IMR-90 (cell line): ENCODE measurements around the gene SLC38A6. TPM values are rescaled to one million over a fixed set of nuclear protein-coding genes. Genes with fewer than 3 reads are reported as not detected.

ENCODE experiments used
- ATAC-seq: fragments of 200-7000 bp; cut with Tn5 transposase; 2 replicates; pipeline ENCODE4 v1.9.1; 2020; ENCODE audit warnings: low read depth, mild to moderate bottlenecking, moderate library complexity
- BruUV-seq: library from RNA; stranded (reverse); fragments of 400-500 nt; replicated peaks from 2 replicates; lab custom pipeline; 2021; lab: Mats Ljungman, UMichigan
- CTCF ChIA-PET: fragments of 300-600 bp; formaldehyde crosslinking; extraction: SDS; loops from one replicate; lab custom pipeline; 2021; ENCODE audit warnings: antibody characterized with exemption; lab: Yijun Ruan, JAX
- POLR2A ChIA-PET: fragments of 300-600 bp; sonication (Branson Sonifier 250); formaldehyde crosslinking; loops from one replicate; lab custom pipeline; 2022; ENCODE audit warnings: antibody characterized with exemption; ENCODE audit not compliant: unreplicated experiment; lab: Charles Lee
- DNase-seq: peaks from one replicate; pipeline ENCODE4 v3.0.0; 2013
- H2AFZ ChIP-seq: replicated peaks from 2 replicates; pipeline ENCODE3; 2013; ENCODE audit warnings: low read length, mild to moderate bottlenecking; ENCODE audit not compliant: poor library complexity
- H2AK5ac ChIP-seq: 2 replicates; pipeline ENCODE4 v1.6.1; 2013; ENCODE audit warnings: low read depth, low read length, inconsistent platforms
- H2AK9ac ChIP-seq: replicated peaks from 2 replicates; pipeline ENCODE3; 2013; ENCODE audit warnings: mild to moderate bottlenecking, low read depth, low read length, moderate library complexity; ENCODE audit not compliant: poor library complexity
- H2BK120ac ChIP-seq: 2 replicates; pipeline ENCODE4 v1.6.1; 2013; ENCODE audit warnings: low read depth, low read length, inconsistent platforms
- H2BK15ac ChIP-seq: 3 replicates; pipeline ENCODE4 v1.6.1; 2013; ENCODE audit warnings: low read depth, low read length, inconsistent platforms
- H2BK20ac ChIP-seq: 2 replicates; pipeline ENCODE4 v1.6.1; 2013; ENCODE audit warnings: low read depth, mild to moderate bottlenecking, inconsistent platforms, low read length, moderate library complexity
- H2BK5ac ChIP-seq: 2 replicates; pipeline ENCODE4 v1.6.1; 2013; ENCODE audit warnings: mild to moderate bottlenecking, low read depth, low read length, inconsistent platforms; ENCODE audit not compliant: poor library complexity, severe bottlenecking
- H3K14ac ChIP-seq: replicated peaks from 2 replicates; pipeline ENCODE4 v1.6.1; 2013; ENCODE audit warnings: low read depth, low read length, inconsistent platforms
- H3K18ac ChIP-seq: 2 replicates; pipeline ENCODE4 v1.6.1; 2013; ENCODE audit warnings: low read depth, low read length, control low read depth
- H3K23ac ChIP-seq: 2 replicates; pipeline ENCODE4 v1.6.1; 2013; ENCODE audit warnings: low read depth, low read length, inconsistent platforms
- H3K27ac ChIP-seq: 2 replicates; pipeline ENCODE4 v1.5.1; 2013; ENCODE audit warnings: mild to moderate bottlenecking, control low read depth, low read length; ENCODE audit not compliant: insufficient read depth
- H3K27me3 ChIP-seq: 2 replicates; pipeline ENCODE4 v1.6.1; 2013; ENCODE audit warnings: low read length; ENCODE audit not compliant: control insufficient read depth, insufficient read depth
- H3K36me3 ChIP-seq: 2 replicates; pipeline ENCODE4 v1.6.1; 2013; ENCODE audit warnings: low read length, mixed read lengths; ENCODE audit not compliant: control insufficient read depth, insufficient read depth
- H3K4ac ChIP-seq: 2 replicates; pipeline ENCODE4 v1.6.1; 2013; ENCODE audit warnings: low read depth, low read length, inconsistent platforms
- H3K4me1 ChIP-seq: 2 replicates; pipeline ENCODE4 v1.6.1; 2013; ENCODE audit warnings: low read length, mixed read lengths; ENCODE audit not compliant: control insufficient read depth, insufficient read depth
- H3K4me2 ChIP-seq: 2 replicates; pipeline ENCODE4 v1.6.1; 2013; ENCODE audit warnings: low read depth, mild to moderate bottlenecking, control low read depth, low read length, moderate library complexity
- H3K4me3 ChIP-seq: 2 replicates; pipeline ENCODE4 v1.5.1; 2013; ENCODE audit warnings: low read depth, mild to moderate bottlenecking, control low read depth, low read length, moderate library complexity; ENCODE audit not compliant: insufficient read depth
- H3K56ac ChIP-seq: 2 replicates; pipeline ENCODE4 v1.6.1; 2013; ENCODE audit warnings: low read length, inconsistent platforms; ENCODE audit not compliant: insufficient read depth; ENCODE audit errors: extremely low read depth
- H3K79me1 ChIP-seq, 2 experiments: 2 replicates each; pipeline ENCODE4 v1.6.1; 2013; ENCODE audit warnings: low read length in 2 of 2, inconsistent platforms in 1 of 2, low read depth in 1 of 2
- H3K9ac ChIP-seq: 2 replicates; pipeline ENCODE4 v1.6.1; 2013; ENCODE audit warnings: low read depth, low read length, control low read depth
- H3K9me1 ChIP-seq: 2 replicates; pipeline ENCODE4 v1.6.1; 2013; ENCODE audit warnings: low read length, inconsistent platforms; ENCODE audit not compliant: insufficient read depth
- H3K9me3 ChIP-seq: 2 replicates; pipeline ENCODE4 v1.6.1; 2013; ENCODE audit warnings: low read length; ENCODE audit not compliant: control insufficient read depth, insufficient read depth
- H4K20me1 ChIP-seq: 2 replicates; pipeline ENCODE4 v1.6.1; 2013; ENCODE audit warnings: low read length, inconsistent platforms; ENCODE audit not compliant: insufficient read depth
- H4K5ac ChIP-seq: 2 replicates; pipeline ENCODE4 v1.6.1; 2013; ENCODE audit warnings: mild to moderate bottlenecking, low read depth, low read length, control low read depth
- H4K8ac ChIP-seq, 2 experiments: 2 replicates each; pipeline ENCODE4 v1.6.1; 2013; ENCODE audit warnings: low read depth in 2 of 2, low read length in 2 of 2, control low read depth in 1 of 2, inconsistent platforms in 1 of 2
- H4K91ac ChIP-seq: 2 replicates; pipeline ENCODE4 v1.6.1; 2013; ENCODE audit warnings: low read depth, low read length, inconsistent platforms; ENCODE audit not compliant: insufficient read depth
- BHLHE40 ChIP-seq: fragments of 150-350 bp; IDR thresholded peaks from 2 replicates; pipeline ENCODE4 v1.6.1; 2016; ENCODE audit warnings: mild to moderate bottlenecking, low read depth, low read length
- CEBPB ChIP-seq: IDR thresholded peaks from 2 replicates; pipeline ENCODE4 v1.6.1; 2012; ENCODE audit warnings: low read depth, low read length, improper control_type of control experiment
- CHD1 ChIP-seq: IDR thresholded peaks from 2 replicates; pipeline ENCODE4 v1.6.1; 2012; ENCODE audit warnings: low read depth, low read length, improper control_type of control experiment
- CTCF ChIP-seq: conservative IDR thresholded peaks from 2 replicates; pipeline ENCODE4 v1.5.1; 2012; ENCODE audit warnings: mild to moderate bottlenecking, low read depth, low read length, improper control_type of control experiment
- FOS ChIP-seq: fragments of 150-350 bp; IDR thresholded peaks from 2 replicates; pipeline ENCODE4 v1.6.1; 2016; ENCODE audit warnings: low read depth, low read length
- MAFK ChIP-seq: IDR thresholded peaks from 2 replicates; pipeline ENCODE4 v1.6.1; 2012; ENCODE audit warnings: low read depth, low read length, improper control_type of control experiment
- MAZ ChIP-seq: IDR thresholded peaks from 2 replicates; pipeline ENCODE4 v1.6.1; 2012; ENCODE audit warnings: low read depth, mild to moderate bottlenecking, low read length, improper control_type of control experiment, moderate library complexity, borderline replicate concordance
- POLR2A ChIP-seq: IDR thresholded peaks from 2 replicates; pipeline ENCODE4 v1.6.1; 2012; ENCODE audit warnings: mild to moderate bottlenecking, low read depth, low read length
- RAD21 ChIP-seq: IDR thresholded peaks from 2 replicates; pipeline ENCODE4 v1.6.1; 2012; ENCODE audit warnings: low read length, improper control_type of control experiment
- RCOR1 ChIP-seq: IDR thresholded peaks from 2 replicates; pipeline ENCODE4 v1.6.1; 2012; ENCODE audit warnings: mild to moderate bottlenecking, low read length, improper control_type of control experiment; ENCODE audit not compliant: insufficient replicate concordance
- RFX5 ChIP-seq: IDR thresholded peaks from 2 replicates; pipeline ENCODE4 v1.8.0; 2012; ENCODE audit warnings: low read depth, mild to moderate bottlenecking, low read length, moderate library complexity
- SMC3 ChIP-seq: fragments of 150-350 bp; IDR thresholded peaks from 2 replicates; pipeline ENCODE4 v1.6.1; 2016; ENCODE audit warnings: low read depth, mild to moderate bottlenecking, antibody characterized with exemption, low read length, moderate library complexity
- USF2 ChIP-seq: fragments of 150-350 bp; IDR thresholded peaks from 2 replicates; pipeline ENCODE4 v1.6.1; 2017; ENCODE audit warnings: mild to moderate bottlenecking, antibody characterized with exemption, low read length, low read depth
- WGBS, 2 experiments: methylation state at CpG; one replicate each; pipeline versions ENCODE4 v1.1.5 to v1.1.7; 2013; ENCODE audit warnings: missing lambda C conversion rate in 2 of 2; ENCODE audit not compliant: insufficient read length in 1 of 2; ENCODE audit errors: extremely low coverage in 2 of 2; 5-methylcytosine and 5-hydroxymethylcytosine counted together
- dilution Hi-C: fragments of 300-500 bp; cut with HindIII; formaldehyde crosslinking; loops from one replicate; pipeline ENCODE4 v1.14.3; 2018; ENCODE audit warnings: low sequenced_read_pairs; ENCODE audit not compliant: unreplicated experiment
- in situ Hi-C: fragments of 300-500 bp; cut with MboI; formaldehyde crosslinking; loops from 3 replicates; pipeline ENCODE4 v1.14.3; 2019; ENCODE audit warnings: low sequenced_read_pairs, inconsistent platforms, mixed read lengths
- intact Hi-C: fragments of 100-400 bp; cut with micrococcal nuclease; formaldehyde crosslinking; loops from 2 replicates; pipeline ENCODE4 v1.10.0; 2022
- polyA plus RNA-seq, 3 experiments: library from polyadenylated mRNA; depleted of rRNA; stranded (reverse); fragments of >200 nt; gene quantifications; 2 replicates each; pipeline ENCODE4 v1.2.3, GENCODE V29; 2012; ENCODE audit warnings: low replicate concordance in 1 of 3
- total RNA-seq: library from RNA; depleted of rRNA; stranded (reverse); fragments of >200 nt; gene quantifications from 2 replicates; pipeline ENCODE4 v1.2.3, GENCODE V29; 2012

The SLC38A6 gene
- total and polyA plus RNA-seq, 2 of the 4 experiments (the other 2 are of a cell fraction), result 15.5 to 18.3 TPM

- no CpG with 5 or more reads among the region's 2 CpGs for WGBS, 2 experiments
- Histone ChIP-seq H2BK15ac (no peak overlapping the region), H3K9me1 (0 out of 2 replicates have a peak, but pooled peaks cover 3% of the 10 kb centered on the region), H3K79me1 (peaks cover 19 to 56% of the 10 kb centered on the region in 2 experiments), H3K9me3 (no peaks in the 10 kb centered on the region), H3K27ac (no peak overlapping the region), H2BK5ac (no peak overlapping the region), H3K27me3 (no peaks in the 10 kb centered on the region), H2AFZ (no peak overlapping the region), H3K4me2 (no peak overlapping the region), H4K91ac (no peak overlapping the region), H2BK120ac (no peak overlapping the region), H3K9ac (no peak overlapping the region), H3K14ac (no peak overlapping the region; the same call in 1 of the 2 replicates), H4K8ac (no peak overlapping the region; a peak in 1 of 4 replicates), H3K56ac (no peak overlapping the region), H3K23ac (no peak overlapping the region), H4K5ac (no peak overlapping the region), H2AK5ac (no peak overlapping the region), H4K20me1 (no peaks in the 10 kb centered on the region), H2AK9ac (no peak overlapping the region), H3K4ac (no peak overlapping the region), H2BK20ac (no peak overlapping the region), H3K4me3 (no peak overlapping the region), H3K4me1 (peaks cover 3% of the 10 kb centered on the region; the same call in 1 of the 2 replicates), H3K36me3 (peaks cover 10% of the 10 kb centered on the region), H3K18ac (no peak overlapping the region)
- ChIA-PET POLR2A (no interaction called here), CTCF (no interaction called here)
- intact Hi-C loops, result no loop called here
- TF ChIP-seq CHD1 (no peak), POLR2A (no peak), MAZ (no peak), BHLHE40 (no peak), FOS (no peak), CEBPB (no peak), RFX5 (no peak), SMC3 (no peak), RCOR1 (no peak), CTCF (no peak), RAD21 (no peak), MAFK (no peak), USF2 (no peak)
- ATAC-seq, result no peak
- no peak for DNase-seq
- dilution Hi-C loops, result no loop called here
- in situ Hi-C loops, result loop anchor here (25.0 kb wide), 1 partner anchor 341 kb away; the partner anchor contains the start of gene SIX1
- no TSS peak for BruUV-seq
Observed at GRCh38 chr14:60977847-60978246, 3.2 kb upstream of the SLC38A6 start.
